Fibroblast of skin of abdomen (primary cell): ENCODE data around the gene NKAIN2.
"Not testable (repeated sequence)": the region's sequence is repeated elsewhere in the genome, so short reads cannot be mapped to it uniquely, and the experiment has no call there.

Source experiments
- DNase-seq: peaks from one replicate; pipeline ENCODE4 v3.0.0-alpha.2; 2013

NKAIN2 gene

GRCh38 chr6:124119596-124119995 lies 315.9 kb downstream of the NKAIN2 start:
- no peak for DNase-seq

GRCh38 chr6:124123617-124124209 lies 320.0 kb downstream of the NKAIN2 start:
- no peak for DNase-seq

- peak; percentile 32 for DNase-seq
These were observed 327.6 kb downstream of the NKAIN2 start for GRCh38 chr6:124131259-124131658.

GRCh38 chr6:124131779-124132178 lies 328.1 kb downstream of the NKAIN2 start:
- no peak for DNase-seq

- DNase-seq = no peak
These were observed 328.6 kb downstream of the NKAIN2 start for GRCh38 chr6:124132256-124132655.

- no peak for DNase-seq
These were observed 339.2 kb downstream of the NKAIN2 start for GRCh38 chr6:124142852-124143251.

GRCh38 chr6:124143435-124143834 lies 339.8 kb downstream of the NKAIN2 start:
- DNase-seq = no peak

- no peak for DNase-seq
These were observed 344.0 kb downstream of the NKAIN2 start for GRCh38 chr6:124147621-124148020.

GRCh38 chr6:124148236-124148957 lies 344.7 kb downstream of the NKAIN2 start:
- DNase-seq = no peak

- DNase-seq = no peak
These were observed 346.0 kb downstream of the NKAIN2 start for GRCh38 chr6:124149646-124150045.

GRCh38 chr6:124158024-124158423 lies 354.4 kb downstream of the NKAIN2 start:
- no peak for DNase-seq

- no peak for DNase-seq
These were observed 360.0 kb downstream of the NKAIN2 start for GRCh38 chr6:124163676-124164075.

GRCh38 chr6:124164343-124164742 lies 360.7 kb downstream of the NKAIN2 start:
- DNase-seq = no peak

GRCh38 chr6:124167249-124167648 lies 363.6 kb downstream of the NKAIN2 start:
- not testable (repeated sequence) for DNase-seq

- no peak for DNase-seq
These were observed 386.6 kb downstream of the NKAIN2 start for GRCh38 chr6:124190256-124190655.

GRCh38 chr6:124193132-124193531 lies 389.5 kb downstream of the NKAIN2 start:
- no peak for DNase-seq

- no peak for DNase-seq
These were observed 393.5 kb downstream of the NKAIN2 start for GRCh38 chr6:124197148-124197547.

GRCh38 chr6:124199286-124199685 lies 395.6 kb downstream of the NKAIN2 start:
- no peak for DNase-seq

- DNase-seq = no peak
These were observed 397.0 kb downstream of the NKAIN2 start for GRCh38 chr6:124200661-124201060.

- no peak for DNase-seq
These were observed 399.6 kb downstream of the NKAIN2 start for GRCh38 chr6:124203101-124203811.

- DNase-seq = no peak
These were observed 400.1 kb downstream of the NKAIN2 start for GRCh38 chr6:124203812-124204167.

GRCh38 chr6:124205921-124206320 lies 402.3 kb downstream of the NKAIN2 start:
- DNase-seq = no peak

- peak; percentile 62 for DNase-seq
These were observed 420.1 kb downstream of the NKAIN2 start for GRCh38 chr6:124223611-124224345.
